Measurements from ENCODE around the gene JARID2. TPM values are rescaled to one million over a fixed set of nuclear protein-coding genes. Genes with fewer than 3 reads are reported as not detected.

Gene JARID2
- total and polyA plus RNA-seq, 4 donors, result 15.4 to 25.5 (median 23.1) TPM

DNA sequence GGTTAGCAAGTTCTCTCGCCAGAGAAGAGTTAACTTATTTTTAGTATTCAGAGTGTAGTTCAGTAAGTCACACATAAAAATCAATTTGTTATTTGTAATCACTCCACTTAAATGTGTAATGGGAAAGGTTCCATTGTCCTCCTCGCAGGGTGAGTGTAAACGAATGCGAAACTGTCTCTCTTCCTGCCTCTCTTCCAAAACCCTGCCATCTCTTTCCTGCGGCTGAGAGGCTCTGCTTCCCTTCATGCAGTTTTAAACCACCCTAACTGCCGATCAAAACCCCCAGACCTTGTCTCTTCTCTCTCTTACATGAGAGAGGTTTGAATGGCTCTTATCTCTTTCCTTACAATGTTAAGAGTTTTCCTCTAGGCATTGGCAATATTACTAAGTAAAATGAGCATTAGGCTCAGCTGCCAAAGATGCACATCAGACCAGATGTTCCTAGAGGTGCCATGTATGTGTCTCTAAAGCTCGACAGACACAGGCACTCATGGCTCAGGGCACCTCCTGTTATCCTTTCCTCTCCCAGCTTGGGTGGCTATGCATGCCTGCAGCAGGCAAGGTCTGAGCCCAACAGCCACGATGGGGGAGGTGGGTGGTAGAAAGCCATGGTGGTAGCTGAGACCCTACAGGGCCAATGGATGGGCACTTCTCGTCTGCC is 91.2 kb downstream of the JARID2 start:
- Histone ChIP-seq H3K4me3 (ENCODE audit: low read depth, low read length) (no peak overlapping the region), H3K9me3 (ENCODE audit: control insufficient read depth, insufficient read depth, low read length) (no peaks in the 10 kb centered on the region), H3K4me1 (ENCODE audit: control insufficient read depth, insufficient read depth, low read length) (peaks cover 7% of the 10 kb centered on the region), H3K27me3 (ENCODE audit: control insufficient read depth, insufficient read depth, low read length) (no peaks in the 10 kb centered on the region), H3K27ac (ENCODE audit: low read depth, low read length) (no peak overlapping the region), H3K36me3 (ENCODE audit: control insufficient read depth, insufficient read depth, low read length) (no peaks in the 10 kb centered on the region)
- DNase-seq (ENCODE audit: low read depth in 4 of 6, low spot score in 6 of 6), result peak in 1 of 6 donors; percentile 55
- WGBS (ENCODE audit: insufficient coverage), result no CpG with 5 or more reads among the region's 9 CpGs

DNA sequence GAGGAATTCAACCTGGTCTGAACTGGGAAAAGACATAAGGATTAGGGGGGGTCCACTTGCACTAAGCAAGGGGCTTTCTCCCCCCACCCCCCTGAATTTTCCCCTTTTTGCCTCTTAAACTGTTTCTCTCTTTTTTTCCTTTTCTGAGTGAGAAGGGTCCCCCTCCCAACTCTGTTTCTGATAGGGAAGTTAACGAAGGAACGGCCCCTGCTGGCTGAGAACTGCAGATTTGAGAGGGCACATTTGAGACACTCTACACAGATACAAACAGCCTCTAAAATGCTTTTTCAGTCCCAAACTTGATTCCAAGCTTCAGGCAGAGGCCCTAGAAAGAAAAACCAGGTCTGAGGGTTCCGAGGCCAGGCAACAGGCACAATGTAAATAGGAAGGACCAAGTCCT is 91.7 kb downstream of the JARID2 start:
- no peaks in the 10 kb centered on the region for H3K9me3 ChIP-seq (ENCODE audit: control insufficient read depth, insufficient read depth, low read length)
- no peaks in the 10 kb centered on the region for H3K27me3 ChIP-seq (ENCODE audit: control insufficient read depth, insufficient read depth, low read length)
- DNase-seq (ENCODE audit: low read depth in 4 of 6, low spot score in 6 of 6), result no peak
- no peak overlapping the region for H3K27ac ChIP-seq (ENCODE audit: low read depth, low read length)
- peaks cover 7% of the 10 kb centered on the region for H3K4me1 ChIP-seq (ENCODE audit: control insufficient read depth, insufficient read depth, low read length)
- 77% methylated on average over 3 of the region's 3 CpGs for WGBS (ENCODE audit: insufficient coverage)
- H3K4me3 ChIP-seq (ENCODE audit: low read depth, low read length), result no peak overlapping the region
- H3K36me3 ChIP-seq (ENCODE audit: control insufficient read depth, insufficient read depth, low read length), result no peaks in the 10 kb centered on the region

DNA sequence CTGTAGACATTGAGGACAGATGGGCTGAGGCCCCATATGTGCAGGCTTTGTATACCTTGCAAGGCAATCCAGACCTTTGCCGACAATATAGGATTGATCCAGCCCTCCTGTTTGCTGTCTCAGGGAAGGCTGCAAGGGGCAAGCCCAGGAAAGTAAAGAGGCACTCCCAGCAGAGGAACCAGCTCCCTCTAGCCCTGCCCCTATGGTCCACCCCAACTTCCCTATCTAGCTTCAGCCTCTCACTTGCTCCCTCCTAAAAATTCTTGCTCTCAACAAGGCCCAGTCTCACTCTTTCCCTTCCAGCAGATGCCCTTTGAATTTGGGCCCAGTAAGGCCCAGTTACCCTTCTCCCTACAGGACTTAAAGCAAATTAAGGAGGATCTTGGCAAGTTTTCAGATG is 92.6 kb downstream of the JARID2 start:
- Histone ChIP-seq H3K27me3 (ENCODE audit: control insufficient read depth, insufficient read depth, low read length) (no peaks in the 10 kb centered on the region), H3K36me3 (ENCODE audit: control insufficient read depth, insufficient read depth, low read length) (no peaks in the 10 kb centered on the region), H3K4me3 (ENCODE audit: low read depth, low read length) (no peak overlapping the region), H3K27ac (ENCODE audit: low read depth, low read length) (no peak overlapping the region), H3K9me3 (ENCODE audit: control insufficient read depth, insufficient read depth, low read length) (no peaks in the 10 kb centered on the region), H3K4me1 (ENCODE audit: control insufficient read depth, insufficient read depth, low read length) (peaks cover 7% of the 10 kb centered on the region)
- no peak for DNase-seq (ENCODE audit: low read depth in 4 of 6, low spot score in 6 of 6)
- 88% methylated on average over 1 of the region's 1 CpG for WGBS (ENCODE audit: insufficient coverage)

DNA sequence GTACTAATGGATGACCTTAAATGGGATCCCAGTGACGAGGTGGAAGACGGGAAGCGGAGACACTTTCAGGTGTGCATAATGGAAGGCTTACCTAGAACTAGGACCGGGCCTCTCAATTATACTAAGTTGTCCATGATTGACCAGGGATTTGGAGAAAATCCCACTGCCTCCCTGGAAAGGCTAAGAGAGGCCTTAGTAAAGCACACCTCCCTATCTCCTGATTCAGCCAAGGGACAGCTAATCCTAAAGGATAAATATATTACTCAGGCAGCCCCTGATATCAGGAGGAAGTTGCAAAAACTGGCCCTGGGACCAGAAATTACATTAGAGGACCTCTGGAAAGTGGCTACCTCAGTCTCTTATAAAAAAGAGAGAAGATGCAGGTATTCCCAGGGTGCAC is 93.2 kb downstream of the JARID2 start:
- H3K9me3 ChIP-seq (ENCODE audit: control insufficient read depth, insufficient read depth, low read length), result no peaks in the 10 kb centered on the region

DNA sequence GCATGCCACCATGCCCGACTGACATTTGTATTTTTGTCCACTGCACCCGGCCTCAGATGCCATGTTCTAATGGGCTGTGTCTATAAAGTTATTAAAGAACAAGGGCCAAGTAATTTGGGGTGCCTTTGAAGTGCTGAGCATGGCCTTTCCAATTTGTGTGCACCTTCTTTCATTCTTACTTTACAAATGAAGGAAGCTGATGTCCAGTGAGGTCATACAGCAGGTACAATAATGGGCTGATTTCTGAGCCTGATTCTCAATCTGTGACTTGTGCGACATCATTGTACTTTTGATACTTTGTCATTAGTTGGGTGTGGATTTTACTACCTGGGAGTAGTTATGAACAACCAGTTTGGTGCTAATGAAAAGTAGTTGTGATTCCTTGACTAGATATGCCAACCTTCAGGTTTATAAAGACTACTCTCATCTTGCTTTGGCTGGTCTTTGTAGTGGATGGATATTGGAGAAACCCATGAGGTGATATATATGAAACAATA is 94.3 kb downstream of the JARID2 start:
- 100% methylated on average over 1 of the region's 3 CpGs for WGBS (ENCODE audit: insufficient coverage)

More for the DNA sequence above, 93.2 kb downstream of the JARID2 start:
- Histone ChIP-seq H3K4me1 (ENCODE audit: control insufficient read depth, insufficient read depth, low read length) (peaks cover 7% of the 10 kb centered on the region), H3K27me3 (ENCODE audit: control insufficient read depth, insufficient read depth, low read length) (no peaks in the 10 kb centered on the region), H3K4me3 (ENCODE audit: low read depth, low read length) (no peak overlapping the region), H3K36me3 (ENCODE audit: control insufficient read depth, insufficient read depth, low read length) (no peaks in the 10 kb centered on the region), H3K27ac (ENCODE audit: low read depth, low read length) (no peak overlapping the region)
- DNase-seq (ENCODE audit: low read depth in 4 of 6, low spot score in 6 of 6), result no peak
- 100% methylated on average over 2 of the region's 4 CpGs for WGBS (ENCODE audit: insufficient coverage)

DNA sequence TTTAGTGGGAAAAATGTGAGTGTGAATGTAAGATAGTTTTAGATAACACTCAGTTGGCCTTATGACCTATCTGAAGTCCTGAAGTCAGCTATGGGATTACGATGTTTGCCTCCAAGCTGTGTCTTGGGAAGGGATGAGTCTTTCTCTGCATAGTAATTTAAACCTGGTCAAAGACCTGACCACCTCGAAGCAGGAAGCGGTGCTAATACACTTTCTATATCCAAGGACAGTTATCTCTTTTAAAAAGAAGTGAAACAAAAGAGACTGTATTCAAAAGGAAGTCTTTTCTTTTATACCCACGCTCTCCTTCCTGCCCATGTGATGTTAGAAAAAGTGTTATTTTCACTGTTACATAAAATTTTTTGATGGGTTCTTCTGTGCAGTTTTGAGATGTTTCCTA is 94.9 kb downstream of the JARID2 start:
- DNase-seq (ENCODE audit: low read depth in 4 of 6, low spot score in 6 of 6), result no peak
- H3K27ac ChIP-seq (ENCODE audit: low read depth, low read length), result no peak overlapping the region
- no peaks in the 10 kb centered on the region for H3K9me3 ChIP-seq (ENCODE audit: control insufficient read depth, insufficient read depth, low read length)
- no CpG with 5 or more reads among the region's 4 CpGs for WGBS (ENCODE audit: insufficient coverage)
- peaks cover 4% of the 10 kb centered on the region for H3K4me1 ChIP-seq (ENCODE audit: control insufficient read depth, insufficient read depth, low read length)
- no peaks in the 10 kb centered on the region for H3K27me3 ChIP-seq (ENCODE audit: control insufficient read depth, insufficient read depth, low read length)
- no peaks in the 10 kb centered on the region for H3K36me3 ChIP-seq (ENCODE audit: control insufficient read depth, insufficient read depth, low read length)
- no peak overlapping the region for H3K4me3 ChIP-seq (ENCODE audit: low read depth, low read length)

More for the DNA sequence above, 94.3 kb downstream of the JARID2 start:
- H3K36me3 ChIP-seq (ENCODE audit: control insufficient read depth, insufficient read depth, low read length), result no peaks in the 10 kb centered on the region
- DNase-seq (ENCODE audit: low read depth in 4 of 6, low spot score in 6 of 6), result no peak
- no peaks in the 10 kb centered on the region for H3K9me3 ChIP-seq (ENCODE audit: control insufficient read depth, insufficient read depth, low read length)
- H3K27ac ChIP-seq (ENCODE audit: low read depth, low read length), result no peak overlapping the region
- H3K4me1 ChIP-seq (ENCODE audit: control insufficient read depth, insufficient read depth, low read length), result peaks cover 5% of the 10 kb centered on the region
- no peak overlapping the region for H3K4me3 ChIP-seq (ENCODE audit: low read depth, low read length)
- no peaks in the 10 kb centered on the region for H3K27me3 ChIP-seq (ENCODE audit: control insufficient read depth, insufficient read depth, low read length)

DNA sequence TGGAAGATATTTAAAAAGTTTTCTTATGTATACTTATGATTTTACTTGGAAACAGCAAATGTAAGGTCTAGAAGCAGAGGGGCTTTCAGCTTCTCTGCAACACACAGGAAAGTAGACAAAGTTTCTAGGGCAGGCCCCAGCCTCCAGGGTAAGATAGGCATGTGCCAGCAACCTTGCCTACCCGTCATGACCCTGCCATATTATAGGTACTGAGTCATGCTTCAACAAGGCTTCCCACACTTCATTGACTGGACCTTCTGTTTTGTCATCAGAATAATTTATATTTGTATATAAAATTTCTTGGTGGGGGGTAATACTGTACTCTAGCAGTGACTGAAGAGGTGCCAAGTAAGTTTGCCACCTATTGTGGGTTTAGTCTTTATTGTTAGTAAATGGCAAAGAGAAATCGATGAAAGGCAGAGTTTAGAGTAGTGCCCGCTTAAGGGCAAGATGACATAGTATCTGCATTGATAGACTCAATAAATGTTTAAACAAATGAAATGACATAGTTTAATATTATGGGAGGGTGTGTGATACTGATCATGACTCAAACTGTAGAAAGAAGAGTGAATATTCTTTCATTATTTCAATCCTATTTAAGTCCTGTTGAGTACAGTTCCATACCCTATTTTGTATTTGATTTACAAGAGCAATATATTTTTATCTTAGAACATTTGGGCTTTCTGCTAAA is 95.6 kb downstream of the JARID2 start:
- WGBS (ENCODE audit: insufficient coverage), result no CpG with 5 or more reads among the region's 3 CpGs
- no peak overlapping the region for H3K4me3 ChIP-seq (ENCODE audit: low read depth, low read length)
- no peaks in the 10 kb centered on the region for H3K27me3 ChIP-seq (ENCODE audit: control insufficient read depth, insufficient read depth, low read length)
- H3K9me3 ChIP-seq (ENCODE audit: control insufficient read depth, insufficient read depth, low read length), result no peaks in the 10 kb centered on the region
- H3K27ac ChIP-seq (ENCODE audit: low read depth, low read length), result no peak overlapping the region
- H3K4me1 ChIP-seq (ENCODE audit: control insufficient read depth, insufficient read depth, low read length), result peaks cover 4% of the 10 kb centered on the region
- H3K36me3 ChIP-seq (ENCODE audit: control insufficient read depth, insufficient read depth, low read length), result no peaks in the 10 kb centered on the region
- DNase-seq (ENCODE audit: low read depth in 4 of 6, low spot score in 6 of 6), result no peak

DNA sequence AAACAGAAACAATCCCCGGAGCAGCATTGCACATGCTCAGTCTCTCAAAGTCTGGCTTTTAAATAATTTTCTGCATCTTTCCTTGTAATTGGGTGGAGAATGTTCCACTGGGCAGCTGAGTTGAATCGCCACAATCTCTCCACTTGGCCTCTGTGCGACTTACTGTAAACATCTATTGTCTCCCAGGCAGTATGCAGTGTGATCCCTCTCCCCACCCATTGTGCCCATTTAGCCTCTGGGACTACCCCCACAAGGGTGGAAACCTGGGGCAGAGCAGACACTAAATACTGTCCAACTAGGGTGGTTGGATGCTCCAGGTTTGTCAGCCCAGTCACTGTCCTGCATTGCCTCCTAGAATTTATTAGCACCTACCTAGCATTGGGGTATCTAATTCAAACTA is 96.2 kb downstream of the JARID2 start:
- Histone ChIP-seq H3K9me3 (ENCODE audit: control insufficient read depth, insufficient read depth, low read length) (no peaks in the 10 kb centered on the region), H3K4me1 (ENCODE audit: control insufficient read depth, insufficient read depth, low read length) (peaks cover 4% of the 10 kb centered on the region), H3K27ac (ENCODE audit: low read depth, low read length) (no peak overlapping the region), H3K36me3 (ENCODE audit: control insufficient read depth, insufficient read depth, low read length) (no peaks in the 10 kb centered on the region), H3K4me3 (ENCODE audit: low read depth, low read length) (no peak overlapping the region), H3K27me3 (ENCODE audit: control insufficient read depth, insufficient read depth, low read length) (no peaks in the 10 kb centered on the region)
- WGBS (ENCODE audit: insufficient coverage), result 50% methylated on average over 2 of the region's 3 CpGs
- no peak for DNase-seq (ENCODE audit: low read depth in 4 of 6, low spot score in 6 of 6)

DNA sequence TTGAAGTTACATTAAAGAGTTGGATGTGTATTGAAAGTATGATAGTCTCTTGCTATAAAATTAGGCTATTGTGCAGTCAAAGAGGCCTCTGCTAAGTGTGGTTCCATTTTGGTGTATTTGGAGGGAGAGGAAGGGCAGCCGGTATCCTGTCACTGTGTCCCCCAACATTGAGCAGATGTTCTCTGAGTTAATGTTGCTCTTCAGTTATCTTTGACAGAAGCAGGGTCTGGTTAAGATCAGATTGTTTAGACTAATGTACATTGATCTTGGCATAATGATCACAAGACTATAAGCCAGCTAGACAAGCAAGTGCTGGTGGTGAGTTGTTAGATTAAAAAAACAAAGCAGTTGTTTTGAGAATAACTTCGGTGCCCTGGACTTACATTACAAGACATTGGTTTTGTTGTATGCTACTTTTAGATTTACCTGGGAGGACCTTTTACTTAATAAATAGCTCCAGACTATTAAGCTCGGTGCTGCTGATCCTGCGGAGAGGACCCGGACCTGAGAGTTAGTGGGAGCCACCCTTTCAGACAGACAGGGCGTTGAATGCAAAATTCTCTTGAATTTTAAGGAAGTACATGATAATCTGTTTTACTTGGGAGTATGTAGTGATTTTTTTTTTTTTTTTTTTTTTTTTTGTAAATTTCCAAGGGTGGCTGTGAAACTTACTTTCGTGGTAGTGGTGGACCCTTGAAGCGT is 97.8 kb downstream of the JARID2 start:
- Histone ChIP-seq H3K4me3 (ENCODE audit: low read depth, low read length) (no peak overlapping the region), H3K36me3 (ENCODE audit: control insufficient read depth, insufficient read depth, low read length) (no peaks in the 10 kb centered on the region), H3K9me3 (ENCODE audit: control insufficient read depth, insufficient read depth, low read length) (no peaks in the 10 kb centered on the region), H3K4me1 (ENCODE audit: control insufficient read depth, insufficient read depth, low read length) (no peaks in the 10 kb centered on the region), H3K27me3 (ENCODE audit: control insufficient read depth, insufficient read depth, low read length) (no peaks in the 10 kb centered on the region), H3K27ac (ENCODE audit: low read depth, low read length) (no peak overlapping the region)
- WGBS (ENCODE audit: insufficient coverage), result 90% methylated on average over 5 of the region's 8 CpGs
- DNase-seq (ENCODE audit: low read depth in 4 of 6, low spot score in 6 of 6), result no peak
